Measurements from ENCODE around the gene MYO10.
A peak's percentile ranks its signal among the peaks of the same experiment; 100 is the strongest.

MYO10 gene

DNA sequence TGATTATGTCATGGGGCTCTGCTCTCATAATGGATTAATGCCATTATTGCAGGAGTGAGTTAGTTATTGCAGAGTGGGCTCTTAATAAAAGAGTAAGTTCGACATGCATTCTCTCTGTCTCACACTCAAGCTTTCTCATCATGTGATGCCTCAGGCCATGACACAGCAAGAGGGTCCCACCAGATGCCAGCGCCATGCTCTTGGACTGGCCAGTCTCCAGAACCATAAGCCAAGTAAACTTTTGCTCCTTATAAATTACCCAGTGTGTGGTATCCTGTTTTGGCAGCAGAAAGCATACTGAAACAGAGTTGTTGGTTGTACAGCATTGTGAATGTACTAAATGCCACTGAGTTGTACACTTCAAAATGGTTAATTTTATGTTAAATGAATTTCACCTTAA lies 138.1 kb downstream of the MYO10 start:
- no peaks in the 10 kb centered on the region for H3K27me3 ChIP-seq (ENCODE audit: control insufficient read depth in 1 of 2, insufficient read depth in 2 of 2, low read length in 2 of 2)
- H3K27ac ChIP-seq (ENCODE audit: low read length) = no peak overlapping the region
- no peaks in the 10 kb centered on the region for H3K36me3 ChIP-seq (ENCODE audit: control insufficient read depth in 2 of 2, insufficient read depth in 2 of 2, low read length in 2 of 2)
- no peak overlapping the region for H3K9ac ChIP-seq (ENCODE audit: low read length in 2 of 2)
- no peaks in the 10 kb centered on the region for H3K9me3 ChIP-seq (ENCODE audit: control insufficient read depth in 2 of 2, low read length in 2 of 2)
- H3K4me1 ChIP-seq (ENCODE audit: control insufficient read depth, insufficient read depth, low read length) = no peaks in the 10 kb centered on the region
- no peak overlapping the region for H3K4me3 ChIP-seq (ENCODE audit: low read length in 2 of 2)

DNA sequence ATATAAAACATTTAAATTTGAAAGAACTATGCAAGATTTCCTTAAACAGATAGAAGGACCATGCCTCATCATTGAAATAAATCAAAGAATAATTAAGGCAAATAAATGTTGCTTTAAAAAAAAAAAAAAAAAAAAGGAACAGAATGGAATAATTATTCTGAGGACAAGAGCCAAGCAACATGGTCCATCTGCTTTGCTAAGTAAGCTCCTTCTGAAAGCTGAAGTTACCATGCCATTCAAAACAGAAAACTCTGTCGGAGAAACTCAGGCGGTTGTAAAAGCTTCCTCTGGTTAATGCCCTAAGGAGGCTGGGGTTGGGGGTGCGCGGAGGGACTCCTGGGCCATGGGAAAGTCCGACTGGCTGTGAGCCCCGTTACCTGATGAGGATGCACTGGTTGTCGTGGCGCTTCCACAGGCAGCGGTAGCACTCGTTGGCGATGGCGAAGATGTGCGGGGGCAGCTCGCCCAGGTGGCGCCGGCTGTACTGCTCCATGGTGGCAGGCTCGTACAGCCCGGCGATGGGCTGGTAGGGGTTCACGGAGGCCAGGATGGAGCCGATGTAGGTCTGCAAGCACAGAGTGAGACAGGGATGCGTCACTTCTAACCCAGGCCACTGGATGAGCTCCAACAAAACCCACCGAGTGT lies 141.7 kb downstream of the MYO10 start:
- H3K9ac ChIP-seq (ENCODE audit: low read length in 2 of 2) = no peak overlapping the region
- H3K27ac ChIP-seq (ENCODE audit: low read length) = no peak overlapping the region
- no peaks in the 10 kb centered on the region for H3K27me3 ChIP-seq (ENCODE audit: control insufficient read depth in 1 of 2, insufficient read depth in 2 of 2, low read length in 2 of 2)
- H3K36me3 ChIP-seq (ENCODE audit: control insufficient read depth in 2 of 2, insufficient read depth in 2 of 2, low read length in 2 of 2) = no peaks in the 10 kb centered on the region
- no peaks in the 10 kb centered on the region for H3K4me1 ChIP-seq (ENCODE audit: control insufficient read depth, insufficient read depth, low read length)
- no peak overlapping the region for H3K4me3 ChIP-seq (ENCODE audit: low read length in 2 of 2)
- H3K9me3 ChIP-seq (ENCODE audit: control insufficient read depth in 2 of 2, low read length in 2 of 2) = no peaks in the 10 kb centered on the region

DNA sequence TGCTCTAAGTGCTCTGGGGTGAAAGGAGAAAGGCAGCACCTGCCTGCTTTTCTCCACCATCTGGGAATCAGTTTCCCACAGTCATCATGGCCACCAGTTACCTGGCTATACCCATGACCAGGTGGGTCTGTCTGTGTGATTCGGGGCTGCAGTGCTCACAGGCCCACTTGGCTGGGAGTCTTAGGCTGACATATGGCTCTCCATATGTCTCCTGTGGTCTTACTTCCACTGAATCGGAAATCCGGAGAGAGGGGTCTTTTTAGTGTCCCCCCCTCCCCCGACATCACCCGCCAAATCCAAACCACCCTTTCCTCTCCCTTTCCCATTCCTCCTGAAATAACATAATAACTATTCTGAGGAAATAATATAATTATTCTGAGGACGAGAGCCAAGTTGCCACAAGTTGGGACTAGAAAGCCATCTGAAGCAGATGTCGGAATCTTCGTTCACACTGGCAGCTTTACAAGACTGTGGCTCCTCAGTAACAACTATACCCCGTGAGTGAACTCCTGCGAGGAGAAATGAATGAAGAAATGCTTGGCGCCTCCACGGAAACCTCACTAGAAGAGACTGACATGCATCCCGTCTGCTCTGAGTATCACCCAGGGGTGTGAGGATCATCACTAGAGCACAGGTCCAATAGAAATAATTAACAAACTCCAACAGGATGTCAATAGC lies 143.4 kb downstream of the MYO10 start:
- no peak overlapping the region for H3K4me3 ChIP-seq (ENCODE audit: low read length in 2 of 2)
- H3K9ac ChIP-seq (ENCODE audit: low read length in 2 of 2) = no peak overlapping the region
- no peaks in the 10 kb centered on the region for H3K27me3 ChIP-seq (ENCODE audit: control insufficient read depth in 1 of 2, insufficient read depth in 2 of 2, low read length in 2 of 2)
- H3K27ac ChIP-seq (ENCODE audit: low read length) = no peak overlapping the region
- H3K36me3 ChIP-seq (ENCODE audit: control insufficient read depth in 2 of 2, insufficient read depth in 2 of 2, low read length in 2 of 2) = no peaks in the 10 kb centered on the region
- no peaks in the 10 kb centered on the region for H3K4me1 ChIP-seq (ENCODE audit: control insufficient read depth, insufficient read depth, low read length)
- H3K9me3 ChIP-seq (ENCODE audit: control insufficient read depth in 2 of 2, low read length in 2 of 2) = no peaks in the 10 kb centered on the region

DNA sequence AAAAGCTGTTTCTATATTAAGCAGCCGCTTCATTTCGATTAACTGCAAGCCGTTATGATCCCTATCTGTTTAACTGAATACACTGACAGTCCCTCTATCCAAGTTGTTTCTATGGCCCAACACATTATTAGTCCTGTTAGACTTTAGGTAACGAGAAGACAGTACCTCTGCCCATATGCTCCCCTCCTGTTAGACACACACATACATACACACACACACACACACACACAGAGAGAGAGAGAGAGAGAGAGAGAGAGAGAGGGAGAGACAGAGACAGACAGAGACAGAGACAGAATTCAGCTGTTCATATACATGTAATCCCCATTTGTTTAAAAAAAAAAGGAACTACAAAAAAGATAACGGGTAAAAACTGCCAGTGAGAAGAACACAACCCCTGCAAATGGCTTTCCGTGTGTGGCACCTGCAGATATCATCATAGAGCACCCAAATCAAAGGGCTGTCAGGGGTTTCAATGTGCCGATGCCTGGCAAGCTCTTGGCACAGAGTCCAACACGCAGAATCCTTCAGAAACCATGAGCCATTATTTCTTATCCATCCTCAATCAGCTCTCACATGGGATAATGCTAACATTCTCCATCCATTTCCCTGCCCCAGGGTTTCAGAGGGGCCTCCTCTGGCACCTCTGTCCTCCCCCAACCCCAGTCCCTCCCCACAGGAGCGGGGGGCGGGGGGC lies 144.0 kb downstream of the MYO10 start:
- Histone ChIP-seq H3K27me3 (ENCODE audit: control insufficient read depth in 1 of 2, insufficient read depth in 2 of 2, low read length in 2 of 2) (no peaks in the 10 kb centered on the region), H3K4me1 (ENCODE audit: control insufficient read depth, insufficient read depth, low read length) (no peaks in the 10 kb centered on the region), H3K4me3 (ENCODE audit: low read length in 2 of 2) (no peak overlapping the region), H3K9me3 (ENCODE audit: control insufficient read depth in 2 of 2, low read length in 2 of 2) (no peaks in the 10 kb centered on the region), H3K36me3 (ENCODE audit: control insufficient read depth in 2 of 2, insufficient read depth in 2 of 2, low read length in 2 of 2) (no peaks in the 10 kb centered on the region), H3K9ac (ENCODE audit: low read length in 2 of 2) (no peak overlapping the region), H3K27ac (ENCODE audit: low read length) (no peak overlapping the region)

DNA sequence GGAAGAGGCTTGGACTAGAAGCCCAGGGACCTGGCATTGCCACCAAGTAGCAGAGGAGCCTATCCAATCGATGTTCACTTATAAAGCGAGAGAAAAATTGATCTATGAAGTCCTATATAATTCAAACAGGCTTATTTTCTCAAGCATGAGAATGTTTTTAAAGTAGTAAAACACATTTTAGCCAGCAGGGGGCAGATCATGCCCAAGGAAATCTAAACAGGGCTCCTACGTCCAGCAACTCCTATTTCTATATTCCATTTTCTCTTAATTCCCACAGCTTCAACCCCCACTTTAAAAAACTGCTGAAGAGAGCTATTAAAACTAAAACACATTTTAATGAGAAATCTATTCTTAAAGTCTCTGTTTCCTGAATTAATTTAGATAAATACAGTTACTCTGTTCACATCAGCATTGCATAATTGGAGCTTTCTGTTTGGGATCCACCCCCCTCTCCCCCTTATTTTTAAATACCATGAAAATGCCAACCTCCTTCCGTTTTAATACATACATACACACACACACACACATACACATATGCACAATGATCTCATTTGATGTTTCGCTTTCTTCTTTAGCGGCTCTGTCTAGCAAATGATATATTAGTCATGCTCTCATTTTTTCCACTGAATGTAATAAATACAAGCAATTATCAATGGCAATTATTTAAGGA lies 144.9 kb downstream of the MYO10 start:
- no peak overlapping the region for H3K27ac ChIP-seq (ENCODE audit: low read length)
- H3K9ac ChIP-seq (ENCODE audit: low read length in 2 of 2) = no peak overlapping the region
- H3K27me3 ChIP-seq (ENCODE audit: control insufficient read depth in 1 of 2, insufficient read depth in 2 of 2, low read length in 2 of 2) = no peaks in the 10 kb centered on the region
- peak overlapping the region in 1 of 2 donors; percentile 40 for H3K4me3 ChIP-seq (ENCODE audit: low read length in 2 of 2)
- H3K4me1 ChIP-seq (ENCODE audit: control insufficient read depth, insufficient read depth, low read length) = no peaks in the 10 kb centered on the region
- H3K36me3 ChIP-seq (ENCODE audit: control insufficient read depth in 2 of 2, insufficient read depth in 2 of 2, low read length in 2 of 2) = no peaks in the 10 kb centered on the region
- no peaks in the 10 kb centered on the region for H3K9me3 ChIP-seq (ENCODE audit: control insufficient read depth in 2 of 2, low read length in 2 of 2)

DNA sequence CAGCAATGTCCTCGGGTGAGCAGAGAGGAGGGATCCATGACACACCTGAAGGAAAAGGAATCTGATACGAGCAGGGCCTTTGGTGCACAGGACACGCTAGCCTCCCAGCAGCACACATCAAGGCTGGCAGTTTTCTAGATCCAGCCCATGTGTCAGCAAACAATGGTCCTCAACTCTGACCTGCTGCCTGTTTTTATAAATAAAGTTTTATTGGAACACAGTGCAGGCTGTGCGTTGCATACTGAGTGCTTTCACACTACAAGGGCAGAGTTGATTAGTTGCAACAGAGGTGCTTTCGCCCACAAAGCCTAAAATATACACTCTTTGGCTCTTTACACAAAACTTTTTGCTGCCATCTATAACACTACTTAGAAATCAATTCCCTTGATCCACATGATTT lies 147.1 kb downstream of the MYO10 start:
- H3K36me3 ChIP-seq (ENCODE audit: control insufficient read depth in 2 of 2, insufficient read depth in 2 of 2, low read length in 2 of 2) = no peaks in the 10 kb centered on the region
- H3K4me1 ChIP-seq (ENCODE audit: control insufficient read depth, insufficient read depth, low read length) = peaks cover 2% of the 10 kb centered on the region
- no peaks in the 10 kb centered on the region for H3K27me3 ChIP-seq (ENCODE audit: control insufficient read depth in 1 of 2, insufficient read depth in 2 of 2, low read length in 2 of 2)
- no peaks in the 10 kb centered on the region for H3K9me3 ChIP-seq (ENCODE audit: control insufficient read depth in 2 of 2, low read length in 2 of 2)
- no peak overlapping the region for H3K9ac ChIP-seq (ENCODE audit: low read length in 2 of 2)
- H3K4me3 ChIP-seq (ENCODE audit: low read length in 2 of 2) = no peak overlapping the region
- no peak overlapping the region for H3K27ac ChIP-seq (ENCODE audit: low read length)

DNA sequence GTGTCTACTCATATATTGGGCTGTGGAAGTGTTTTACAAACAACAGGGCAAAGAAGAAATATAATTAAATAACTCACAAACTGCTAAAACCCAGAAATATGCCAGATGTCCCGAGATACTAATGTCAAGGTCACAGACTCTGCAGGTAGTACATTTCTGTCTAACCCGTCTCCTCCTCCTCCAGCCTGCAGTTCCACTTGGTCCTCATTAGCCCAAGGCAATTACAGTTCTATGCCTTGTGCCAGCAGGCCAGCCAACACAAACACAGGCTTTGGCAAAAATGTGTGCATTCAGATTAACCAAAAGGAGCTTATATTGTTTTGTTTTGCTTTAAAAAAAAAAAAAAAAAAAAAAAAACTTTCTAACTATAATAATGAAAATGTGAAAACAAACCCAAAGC lies 148.8 kb downstream of the MYO10 start:
- H3K9ac ChIP-seq (ENCODE audit: low read length in 2 of 2) = no peak overlapping the region

DNA sequence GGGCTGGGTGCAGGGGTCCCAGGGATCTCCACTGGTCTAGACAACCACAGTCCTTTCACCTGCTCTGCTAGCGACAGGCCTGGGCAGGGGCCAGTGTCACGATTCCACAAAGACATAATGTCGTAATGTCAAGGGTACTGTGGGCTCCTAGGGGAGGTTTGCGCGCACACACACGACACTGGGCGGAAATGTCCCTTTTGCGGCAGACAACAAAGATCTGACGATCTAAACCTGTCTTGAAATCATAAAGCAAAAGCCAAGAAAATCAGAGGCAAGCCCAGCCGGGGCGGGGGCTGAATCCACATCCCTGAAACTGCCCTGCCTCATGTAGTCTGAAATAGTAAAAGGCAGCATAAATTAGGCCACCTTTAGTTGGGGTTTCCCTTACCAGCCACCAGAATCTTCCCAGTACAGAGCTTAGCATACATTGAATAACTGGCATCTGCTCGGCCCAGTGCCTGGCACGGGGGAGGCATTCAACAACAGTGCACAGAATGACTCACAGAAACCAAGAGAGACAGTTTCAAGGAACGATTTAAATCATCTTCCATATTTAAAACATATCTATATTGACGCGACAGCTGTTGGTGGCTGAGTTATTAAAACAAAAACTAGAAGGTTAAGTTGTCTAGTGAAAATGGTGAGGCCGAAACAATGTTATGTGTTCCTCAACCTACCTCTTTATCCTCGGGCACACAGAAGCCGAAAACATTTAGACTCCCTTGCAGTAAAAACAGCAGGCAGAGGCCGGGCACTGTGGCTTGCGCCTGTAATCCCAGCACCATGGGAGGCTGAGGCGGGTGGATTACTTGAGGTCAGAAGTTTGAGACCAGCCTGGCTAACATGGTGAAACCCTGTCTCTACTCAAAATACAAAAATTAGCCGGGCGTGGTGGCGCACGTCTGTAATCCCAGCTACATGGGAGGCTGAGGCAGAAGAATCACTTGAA lies 151.0 kb downstream of the MYO10 start:
- H3K4me1 ChIP-seq (ENCODE audit: control insufficient read depth, insufficient read depth, low read length) = peaks cover 2% of the 10 kb centered on the region
- H3K27me3 ChIP-seq (ENCODE audit: control insufficient read depth in 1 of 2, insufficient read depth in 2 of 2, low read length in 2 of 2) = no peaks in the 10 kb centered on the region
- H3K27ac ChIP-seq (ENCODE audit: low read length) = no peak overlapping the region
- no peak overlapping the region for H3K9ac ChIP-seq (ENCODE audit: low read length in 2 of 2)
- no peak overlapping the region for H3K4me3 ChIP-seq (ENCODE audit: low read length in 2 of 2)
- H3K9me3 ChIP-seq (ENCODE audit: control insufficient read depth in 2 of 2, low read length in 2 of 2) = no peaks in the 10 kb centered on the region
- no peaks in the 10 kb centered on the region for H3K36me3 ChIP-seq (ENCODE audit: control insufficient read depth in 2 of 2, insufficient read depth in 2 of 2, low read length in 2 of 2)

More for the DNA sequence above, 148.8 kb downstream of the MYO10 start:
- Histone ChIP-seq H3K27ac (ENCODE audit: low read length) (no peak overlapping the region), H3K36me3 (ENCODE audit: control insufficient read depth in 2 of 2, insufficient read depth in 2 of 2, low read length in 2 of 2) (no peaks in the 10 kb centered on the region), H3K4me3 (ENCODE audit: low read length in 2 of 2) (no peak overlapping the region), H3K4me1 (ENCODE audit: control insufficient read depth, insufficient read depth, low read length) (peaks cover 2% of the 10 kb centered on the region), H3K27me3 (ENCODE audit: control insufficient read depth in 1 of 2, insufficient read depth in 2 of 2, low read length in 2 of 2) (no peaks in the 10 kb centered on the region), H3K9me3 (ENCODE audit: control insufficient read depth in 2 of 2, low read length in 2 of 2) (no peaks in the 10 kb centered on the region)

DNA sequence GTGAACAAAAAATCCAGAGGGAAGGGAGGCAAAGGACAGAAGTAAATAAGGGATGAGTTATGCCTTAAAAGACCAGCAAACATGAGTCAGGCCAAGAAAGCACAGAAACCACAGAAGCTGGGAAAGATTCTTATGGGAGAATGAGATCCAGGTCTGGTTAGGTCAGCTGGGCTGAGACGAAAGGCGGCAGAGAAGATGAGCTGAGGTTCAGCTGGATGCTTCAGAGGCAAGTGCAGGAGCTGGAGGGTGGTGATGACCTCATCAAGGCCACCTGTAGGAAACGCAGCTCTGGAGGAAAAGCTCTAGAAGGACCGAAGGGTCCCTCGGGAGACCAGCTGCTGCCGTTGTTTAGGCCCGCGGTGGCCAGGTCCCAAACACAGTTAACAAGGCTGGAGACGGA lies 152.0 kb downstream of the MYO10 start:
- no peaks in the 10 kb centered on the region for H3K36me3 ChIP-seq (ENCODE audit: control insufficient read depth in 2 of 2, insufficient read depth in 2 of 2, low read length in 2 of 2)
- H3K4me1 ChIP-seq (ENCODE audit: control insufficient read depth, insufficient read depth, low read length) = peaks cover 2% of the 10 kb centered on the region
- H3K4me3 ChIP-seq (ENCODE audit: low read length in 2 of 2) = no peak overlapping the region
- no peaks in the 10 kb centered on the region for H3K27me3 ChIP-seq (ENCODE audit: control insufficient read depth in 1 of 2, insufficient read depth in 2 of 2, low read length in 2 of 2)
- no peak overlapping the region for H3K27ac ChIP-seq (ENCODE audit: low read length)
- H3K9me3 ChIP-seq (ENCODE audit: control insufficient read depth in 2 of 2, low read length in 2 of 2) = no peaks in the 10 kb centered on the region
- H3K9ac ChIP-seq (ENCODE audit: low read length in 2 of 2) = no peak overlapping the region
